NCI-H1694 treated with DMSO at 0.1 percent for 48 hours (cell line): ENCODE measurements around the gene KIFC1.
"Not testable (repeated sequence)": the region's sequence is repeated elsewhere in the genome, so short reads cannot be mapped to it uniquely, and the experiment has no call there.

ENCODE experiments used
- DNase-seq: peaks from one replicate; lab custom pipeline; 2025; lab: John Stamatoyannopoulos, UW

Gene KIFC1

DNA sequence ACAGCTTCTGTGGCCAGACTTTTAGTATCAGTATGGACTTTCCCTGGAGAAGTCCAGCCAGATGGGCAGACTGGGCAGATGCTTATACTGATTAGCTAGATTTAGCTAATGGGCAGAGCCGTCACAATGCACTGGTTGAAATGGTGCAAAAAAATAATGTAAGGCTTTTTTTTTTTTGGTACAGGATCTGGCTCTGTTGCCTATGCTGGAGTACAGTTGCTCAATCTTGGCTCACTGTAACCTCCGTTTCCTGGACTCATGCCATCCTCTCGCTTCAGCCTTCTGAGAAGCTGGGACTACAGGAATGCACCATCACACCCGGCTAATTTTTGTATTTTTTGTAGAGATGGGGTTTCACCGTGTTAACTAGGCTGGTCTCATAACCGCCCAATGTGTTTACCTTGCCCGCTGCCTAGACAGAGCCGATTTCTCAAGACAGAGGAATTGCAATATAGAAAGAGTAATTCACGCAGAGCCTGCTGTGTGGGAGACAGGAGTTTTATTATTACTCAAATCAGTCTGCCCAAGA, 16.4 kb upstream of the KIFC1 start:
- peak; percentile 0 for DNase-seq

DNA sequence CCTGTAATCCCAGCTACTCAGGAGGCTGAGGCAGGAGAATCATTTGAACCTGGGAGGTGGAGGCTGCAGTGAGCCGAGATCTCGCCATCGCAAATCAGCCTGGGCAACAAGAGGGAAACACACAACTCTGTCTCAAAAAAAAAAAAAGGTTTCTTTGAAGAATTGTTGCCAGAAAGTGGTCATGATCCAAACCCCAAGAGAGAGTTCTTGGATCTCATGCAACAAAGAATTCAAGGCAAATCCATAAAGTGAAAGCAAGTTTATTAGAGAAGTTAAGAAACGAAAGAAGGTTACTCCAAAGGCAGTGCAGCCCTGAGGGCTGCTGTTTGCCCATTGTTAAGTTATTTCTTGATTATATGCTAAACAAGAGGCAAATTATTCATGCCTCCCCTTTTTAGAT, 14.5 kb upstream of the KIFC1 start:
- no peak for DNase-seq

DNA sequence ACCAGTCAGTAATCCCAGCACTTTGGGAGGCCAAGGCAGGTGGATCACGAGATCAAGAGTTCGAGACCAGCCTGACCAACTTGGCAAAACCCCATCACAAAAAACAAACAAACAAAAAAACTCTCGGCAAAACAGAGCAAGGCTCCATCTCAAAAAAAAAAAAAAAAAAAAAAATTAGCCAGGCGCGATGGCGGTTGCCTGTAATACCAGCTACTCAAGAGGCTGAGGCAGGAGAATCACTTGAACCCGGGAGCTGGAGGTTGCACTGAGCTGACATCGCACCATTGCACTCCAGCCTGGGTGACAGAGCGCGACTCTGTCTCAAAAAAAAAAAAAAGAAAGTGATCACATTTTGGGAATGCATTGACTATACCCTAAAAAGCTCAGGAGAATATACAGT, 12.4 kb upstream of the KIFC1 start:
- DNase-seq: not testable (repeated sequence)

DNA sequence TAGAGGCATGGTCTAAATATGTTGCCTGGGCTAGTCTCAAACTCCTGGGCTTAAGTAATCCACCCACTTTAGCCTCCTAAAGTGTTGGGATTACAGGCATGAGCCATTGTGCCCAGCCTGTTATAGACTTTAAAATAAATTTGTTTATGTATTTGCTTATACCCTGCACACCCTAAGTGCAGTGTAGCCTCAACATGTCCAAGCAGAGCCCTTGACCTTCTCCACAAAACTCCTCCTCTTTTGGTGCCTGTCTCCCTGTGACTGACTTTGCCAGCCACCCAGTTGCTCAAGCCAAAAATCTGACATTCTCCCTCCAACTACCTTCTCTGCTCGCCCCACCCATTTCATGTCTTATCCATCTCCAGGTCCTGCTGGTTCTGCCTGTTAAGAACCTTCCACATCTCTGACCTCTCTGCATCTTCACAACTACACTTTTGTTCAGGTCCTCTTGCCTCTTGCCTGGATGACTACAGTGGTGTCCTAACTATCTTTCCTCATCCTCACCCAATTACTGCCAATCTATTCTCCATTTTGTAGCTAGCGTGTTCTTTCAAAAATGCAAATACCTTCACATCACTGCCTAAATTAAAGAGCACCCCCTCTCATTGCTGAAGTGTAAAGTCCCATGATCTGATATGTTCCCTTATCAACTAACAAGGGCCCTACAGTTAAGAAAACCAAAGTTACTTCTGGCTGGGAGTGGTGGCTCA, 11.2 kb upstream of the KIFC1 start:
- DNase-seq: no peak

GRCh38 chr6:33383427-33384185, 8.0 kb upstream of the KIFC1 start:
- DNase-seq: no peak

GRCh38 chr6:33384581-33385020, 7.0 kb upstream of the KIFC1 start:
- DNase-seq: no peak

- no peak for DNase-seq
Observed at GRCh38 chr6:33390173-33390572, 1.4 kb upstream of the KIFC1 start.

DNA sequence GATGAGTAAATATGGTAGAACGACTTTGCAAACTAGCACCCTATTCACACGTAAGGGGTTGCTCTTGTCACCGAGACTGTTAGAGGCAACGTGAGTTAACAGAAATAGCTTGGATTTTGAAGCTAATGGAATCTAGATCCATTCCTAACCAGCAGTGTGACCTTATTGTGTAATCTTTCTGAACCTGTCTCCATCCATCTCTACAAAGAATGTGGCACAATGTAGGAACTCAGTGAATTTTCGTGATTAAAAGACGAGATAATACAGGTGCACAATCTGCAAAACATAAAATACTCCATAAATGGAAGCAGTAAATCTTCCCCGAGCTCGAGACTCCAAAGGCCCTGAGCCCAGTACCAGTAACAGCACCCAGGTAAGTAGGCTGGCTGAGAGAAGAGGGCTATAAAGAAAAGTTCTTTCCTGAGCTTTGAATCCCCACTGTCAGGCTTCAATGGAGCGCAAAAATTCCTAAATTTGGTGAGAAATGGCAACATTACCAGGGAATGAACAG, 801 bp upstream of the KIFC1 start:
- no peak for DNase-seq

DNA sequence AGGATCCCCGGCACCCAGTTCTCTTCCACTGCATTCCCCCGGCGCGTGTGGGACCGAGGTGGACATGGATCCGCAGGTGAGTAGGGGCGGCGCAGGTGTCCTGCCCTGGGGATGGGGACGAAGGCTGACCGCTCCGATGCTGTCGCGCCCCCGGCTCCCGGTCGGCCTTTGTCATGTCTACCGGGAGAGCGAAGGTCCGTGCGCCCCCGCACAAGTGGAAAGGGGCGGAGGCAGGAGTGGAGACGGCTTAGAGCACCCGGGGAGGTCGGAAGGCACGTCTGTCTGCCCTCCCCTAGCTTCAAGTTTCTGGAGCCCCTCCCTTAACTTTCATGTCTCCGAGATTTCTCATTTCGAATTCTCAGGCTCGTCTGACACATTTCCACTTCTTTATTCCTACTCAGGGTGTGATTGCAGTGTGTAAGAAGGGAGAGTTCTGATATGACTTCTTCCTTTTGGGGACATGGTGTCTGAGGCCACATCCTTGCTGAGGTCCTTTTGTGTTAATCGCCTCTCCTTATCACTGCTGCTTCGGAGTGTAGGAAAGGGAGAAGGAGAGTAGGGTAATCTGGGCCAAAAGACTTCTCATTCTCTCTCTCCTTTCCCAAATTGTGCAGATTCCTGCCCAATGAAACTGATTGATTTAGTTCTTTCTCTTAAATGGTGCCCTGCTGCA, 435 bp downstream of the KIFC1 start:
- DNase-seq: no peak

DNA sequence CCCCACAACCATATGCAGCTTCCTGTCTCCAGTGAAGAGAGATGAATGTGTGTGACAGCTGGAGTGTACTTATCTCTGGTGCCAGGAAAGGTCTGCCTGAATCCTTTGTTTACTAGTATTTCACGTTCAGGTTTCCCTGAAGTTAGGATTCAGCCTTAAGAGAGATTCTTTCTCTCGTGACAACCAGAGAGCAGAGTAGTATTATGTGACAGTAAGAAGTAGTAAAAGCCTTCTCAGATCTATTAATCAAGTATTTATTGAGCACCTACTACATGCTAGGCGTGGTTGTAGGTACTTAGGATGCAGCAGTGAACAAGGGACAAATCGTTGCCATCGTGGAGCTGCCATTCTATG, 949 bp downstream of the KIFC1 start:
- DNase-seq: peak; percentile 41

DNA sequence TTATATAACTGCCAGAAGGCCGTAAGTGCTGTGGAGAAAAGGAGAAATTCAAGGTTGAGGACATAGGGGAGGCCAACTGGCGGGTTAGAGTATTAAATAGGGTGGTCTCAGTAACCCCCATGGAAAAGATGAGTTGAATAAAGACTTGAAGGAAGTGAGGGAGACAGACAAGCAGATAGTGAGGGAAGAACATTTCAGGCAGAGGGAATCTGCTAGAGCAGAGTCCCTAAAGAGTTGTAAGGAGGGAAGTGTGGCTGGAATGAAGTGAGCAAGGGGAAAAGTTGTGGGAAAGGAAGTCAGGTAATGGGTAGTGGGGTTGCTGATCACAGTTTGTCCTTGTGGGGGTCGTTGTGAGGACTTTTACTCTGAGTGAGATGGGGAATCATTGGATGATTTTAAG, 1.4 kb downstream of the KIFC1 start:
- no peak for DNase-seq

DNA sequence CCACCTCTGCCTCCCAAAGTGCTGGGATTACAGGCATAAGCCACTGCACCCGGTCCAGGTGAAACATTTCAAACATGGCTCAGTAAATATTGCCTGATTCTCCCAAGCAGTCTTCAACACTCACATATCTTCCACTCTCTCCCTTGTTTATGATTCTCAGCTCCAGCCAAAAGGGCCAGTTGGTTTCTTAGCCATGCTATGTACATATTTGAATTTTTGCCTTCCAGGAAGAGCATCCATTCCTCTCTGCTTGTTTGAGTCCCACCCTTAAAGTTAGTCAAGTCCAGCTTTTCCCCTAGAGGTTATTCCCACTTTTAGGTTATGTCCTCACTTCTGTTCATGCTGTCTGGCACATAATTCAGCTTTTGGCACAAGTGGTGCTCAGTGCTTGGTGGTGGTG, 5.9 kb downstream of the KIFC1 start:
- DNase-seq: no peak

- DNase-seq: not testable (repeated sequence)
Observed at GRCh38 chr6:33398601-33399000, 7.0 kb downstream of the KIFC1 start.

DNA sequence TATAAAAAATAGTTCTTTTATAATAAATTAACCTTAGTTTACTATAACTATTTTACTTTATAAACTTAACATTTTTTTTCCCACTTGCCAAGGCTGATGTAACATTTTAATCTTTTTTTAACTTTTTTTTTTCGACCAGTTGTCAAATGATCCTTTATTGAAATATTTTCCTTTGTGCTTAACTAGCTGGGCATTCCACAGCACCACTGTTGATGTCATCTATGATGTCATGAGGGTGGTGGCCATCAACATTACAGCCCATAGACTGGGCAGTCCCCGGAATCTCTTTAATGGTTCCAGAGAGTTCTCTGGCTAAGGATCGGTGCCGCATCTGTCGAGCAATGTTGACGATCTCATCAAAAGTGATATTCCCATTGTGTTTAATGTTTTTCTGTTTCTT, 8.3 kb downstream of the KIFC1 start:
- DNase-seq: not testable (repeated sequence)

GRCh38 chr6:33404884-33405283, 13.3 kb downstream of the KIFC1 start:
- DNase-seq: no peak

- no peak for DNase-seq
Observed at GRCh38 chr6:33405386-33405940, 13.8 kb downstream of the KIFC1 start.

DNA sequence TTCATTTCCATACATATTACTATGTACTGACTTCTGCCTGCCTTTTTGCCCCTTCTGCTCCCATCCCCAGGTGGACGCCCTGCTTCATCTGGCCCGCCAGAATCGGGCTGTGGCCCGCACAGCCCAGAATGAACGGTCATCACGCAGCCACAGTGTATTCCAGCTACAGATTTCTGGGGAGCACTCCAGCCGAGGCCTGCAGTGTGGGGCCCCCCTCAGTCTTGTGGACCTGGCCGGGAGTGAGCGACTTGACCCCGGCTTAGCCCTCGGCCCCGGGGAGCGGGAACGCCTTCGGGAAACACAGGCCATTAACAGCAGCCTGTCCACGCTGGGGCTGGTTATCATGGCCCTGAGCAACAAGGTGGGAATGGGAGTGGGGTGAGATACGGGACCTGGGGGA, 14.5 kb downstream of the KIFC1 start:
- DNase-seq: no peak

DNA sequence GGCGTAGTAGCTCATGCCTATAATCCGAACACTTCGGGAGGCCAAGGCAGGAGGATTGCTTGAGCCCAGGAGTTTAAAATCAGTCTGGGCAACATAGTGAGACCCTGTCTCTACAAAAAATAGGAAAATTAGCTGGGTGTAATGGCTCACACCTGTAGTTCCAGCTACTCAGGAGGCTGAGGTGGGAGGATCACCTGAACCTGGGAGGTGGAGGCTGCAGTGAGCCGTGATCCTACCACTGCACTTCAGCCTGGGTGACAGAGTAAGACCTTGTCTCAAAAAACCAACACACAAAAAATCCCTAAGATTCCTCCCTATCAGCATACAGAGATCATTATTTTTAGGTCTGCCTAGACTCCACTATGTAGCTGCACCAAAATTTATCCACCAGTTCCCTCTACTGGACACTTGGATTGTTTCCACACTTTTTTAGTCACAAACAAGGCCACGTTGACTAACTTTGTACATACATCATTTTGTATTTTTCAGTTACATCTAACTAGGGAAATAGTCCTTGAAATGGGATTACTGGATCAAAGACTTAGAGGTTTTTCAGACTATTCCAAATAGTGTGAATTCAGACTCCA, 15.6 kb downstream of the KIFC1 start:
- DNase-seq: no peak

GRCh38 chr6:33410050-33410710, 18.6 kb downstream of the KIFC1 start:
- DNase-seq: peak; percentile 92

GRCh38 chr6:33410711-33411631, 19.3 kb downstream of the KIFC1 start, which contains the start of gene PHF1:
PHF1 (plus strand) TSS chr6:33411014; CDS start chr6:33412264, 1,250 bp downstream.
- no peak for DNase-seq
